Erythroblast (primary cell): Measurements from ENCODE around the gene RNF17.
"Not testable (repeated sequence)": the region's sequence is repeated elsewhere in the genome, so short reads cannot be mapped to it uniquely, and the experiment has no call there.

Source experiments
- GATA1 ChIP-seq: IDR thresholded peaks from 2 replicates; pipeline ENCODE4 v1.6.1; 2011; ENCODE audit warnings: low read depth, mild to moderate bottlenecking, control low read depth, low read length, moderate library complexity
- POLR2A ChIP-seq: IDR thresholded peaks from 2 replicates; pipeline ENCODE4 v1.6.1; 2011; ENCODE audit warnings: mild to moderate bottlenecking, low read length

DNA sequence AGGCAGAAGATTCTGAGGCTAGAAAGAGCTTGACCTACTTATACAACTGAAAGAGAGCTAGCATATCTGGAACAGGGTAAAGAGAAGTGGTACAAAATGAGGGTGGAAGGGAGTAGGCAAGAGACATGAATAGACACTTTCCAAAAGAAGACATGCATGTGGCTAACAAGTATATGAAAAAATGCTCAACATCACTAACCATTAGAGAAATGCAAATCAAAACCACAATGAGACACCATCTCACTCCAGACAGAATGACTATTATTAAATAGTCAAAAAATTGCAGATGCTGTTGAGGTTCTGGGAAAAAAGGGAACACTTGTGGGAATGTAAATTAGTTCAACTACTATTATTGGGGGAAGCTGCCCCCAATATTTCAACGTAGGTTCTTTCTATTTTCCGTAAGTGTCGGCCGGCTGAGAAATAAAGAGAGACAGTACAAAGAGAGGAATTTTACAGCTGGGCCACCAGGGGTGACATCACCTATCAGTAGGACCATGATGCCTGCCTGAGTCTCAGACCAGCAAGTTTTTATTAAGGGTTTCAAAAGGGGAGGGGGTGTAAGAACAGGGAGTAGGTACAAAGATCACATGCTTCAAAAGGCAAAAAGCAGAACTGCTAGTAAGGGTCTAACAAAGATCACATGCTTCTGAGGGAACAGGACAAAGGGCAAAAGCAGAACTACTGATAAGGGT is 32.9 kb upstream of the RNF17 start:
- not testable (repeated sequence) for TF ChIP-seq POLR2A, GATA1
